Esophagus mucosa (tissue), 1 donor: ENCODE data around the gene WDR13. TPM values are rescaled to one million over a fixed set of nuclear protein-coding genes. Genes with fewer than 3 reads are reported as not detected.

Source experiments
- total RNA-seq: library from RNA; stranded (reverse); gene quantifications from one replicate; pipeline ENCODE4 v1.2.4, GENCODE V29; 2023
- donor health status: DM: yes; HTN: yes; CAD: no.

The WDR13 gene
- total RNA-seq, 1 donor from 2014 or later, result 70.2 TPM

Other genes starting within 250 kb of the WDR13 start
- not detected for gene SSX3, start 240.8 kb upstream of the WDR13 start, total RNA-seq
- gene SSX4, start 214.0 kb upstream of the WDR13 start, total RNA-seq, result not detected
- gene SSX4B, start 185.5 kb upstream of the WDR13 start, total RNA-seq, result not detected
- 13.6 TPM for gene SLC38A5, start 127.2 kb upstream of the WDR13 start, total RNA-seq
- 33.8 TPM for gene FTSJ1, start 121.3 kb upstream of the WDR13 start, total RNA-seq
- gene PORCN, start 88.5 kb upstream of the WDR13 start, total RNA-seq, result 10.3 TPM
- gene EBP, start 75.7 kb upstream of the WDR13 start, total RNA-seq, result 221 TPM
- 10.4 TPM for gene TBC1D25, start 57.8 kb upstream of the WDR13 start, total RNA-seq
- 273 TPM for gene RBM3, start 23.0 kb upstream of the WDR13 start, total RNA-seq
- gene WAS, start 86.3 kb downstream of the WDR13 start, total RNA-seq, result 1.2 TPM
- 6.4 TPM for gene SUV39H1, start 99.2 kb downstream of the WDR13 start, total RNA-seq
- 0.52 TPM for gene GLOD5, start 164.3 kb downstream of the WDR13 start, total RNA-seq
- gene GATA1, start 189.1 kb downstream of the WDR13 start, total RNA-seq, result not detected
- gene HDAC6, start 204.6 kb downstream of the WDR13 start, total RNA-seq, result 46.5 TPM
- gene ERAS, start 229.0 kb downstream of the WDR13 start, total RNA-seq, result not detected
- 0.36 TPM for gene PCSK1N, start 238.1 kb downstream of the WDR13 start, total RNA-seq